Measurements from ENCODE around the gene COX5A.

The COX5A gene

DNA sequence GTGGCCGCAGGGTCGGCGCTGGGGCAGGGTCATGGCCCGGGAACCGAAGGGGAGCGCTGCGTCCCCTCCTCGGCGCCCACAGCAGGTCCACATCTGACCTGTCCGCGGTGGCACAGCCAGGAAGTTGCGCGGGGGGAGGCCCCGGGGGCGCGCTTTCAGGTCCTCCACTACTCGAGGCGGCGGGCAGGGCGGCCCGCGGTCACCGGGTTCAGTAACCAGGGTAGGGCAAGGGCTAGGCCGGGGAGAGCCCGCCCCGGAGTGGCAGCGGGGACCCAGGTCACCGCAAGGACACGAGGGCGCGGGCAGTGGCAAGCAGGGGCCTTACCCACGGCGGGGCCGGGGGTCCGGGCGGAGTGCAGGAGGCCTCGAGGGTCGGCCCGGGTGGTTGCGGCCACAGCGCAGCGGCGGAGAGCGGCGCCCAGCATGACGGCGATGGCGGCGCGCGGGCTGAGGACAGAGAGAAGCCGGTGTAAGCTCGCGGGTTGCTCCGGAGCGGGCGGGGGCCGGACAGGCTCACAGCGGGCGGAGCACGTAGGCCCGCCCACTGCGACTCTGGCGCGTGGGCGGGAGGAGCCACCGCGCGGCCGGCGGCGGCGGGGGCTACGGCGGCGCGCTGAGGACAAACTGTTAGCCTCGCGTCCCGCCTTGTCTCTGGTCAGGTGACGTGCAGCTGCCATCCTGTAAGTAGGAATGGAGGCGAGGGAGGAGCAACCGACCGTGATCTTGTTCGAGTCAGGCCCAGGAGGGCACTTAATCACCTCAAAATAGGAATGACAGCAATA lies at the start of gene COX5A:
Gene COX5A (minus strand): TSS at position 484 of the 782 bp plus-strand sequence. CDS start 59 bp downstream, at position 425.
- TF ChIP-seq, protein P1, sequence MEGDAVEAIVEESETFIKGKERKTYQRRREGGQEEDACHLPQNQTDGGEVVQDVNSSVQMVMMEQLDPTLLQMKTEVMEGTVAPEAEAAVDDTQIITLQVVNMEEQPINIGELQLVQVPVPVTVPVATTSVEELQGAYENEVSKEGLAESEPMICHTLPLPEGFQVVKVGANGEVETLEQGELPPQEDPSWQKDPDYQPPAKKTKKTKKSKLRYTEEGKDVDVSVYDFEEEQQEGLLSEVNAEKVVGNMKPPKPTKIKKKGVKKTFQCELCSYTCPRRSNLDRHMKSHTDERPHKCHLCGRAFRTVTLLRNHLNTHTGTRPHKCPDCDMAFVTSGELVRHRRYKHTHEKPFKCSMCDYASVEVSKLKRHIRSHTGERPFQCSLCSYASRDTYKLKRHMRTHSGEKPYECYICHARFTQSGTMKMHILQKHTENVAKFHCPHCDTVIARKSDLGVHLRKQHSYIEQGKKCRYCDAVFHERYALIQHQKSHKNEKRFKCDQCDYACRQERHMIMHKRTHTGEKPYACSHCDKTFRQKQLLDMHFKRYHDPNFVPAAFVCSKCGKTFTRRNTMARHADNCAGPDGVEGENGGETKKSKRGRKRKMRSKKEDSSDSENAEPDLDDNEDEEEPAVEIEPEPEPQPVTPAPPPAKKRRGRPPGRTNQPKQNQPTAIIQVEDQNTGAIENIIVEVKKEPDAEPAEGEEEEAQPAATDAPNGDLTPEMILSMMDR (IDR thresholded peaks at IDR 0.05; ENCODE audit: insufficient read depth, missing control alignments) = no peak
- no peak for DNase-seq (ENCODE audit: insufficient read length, low spot score)
- FAIRE-seq = no peak

DNA sequence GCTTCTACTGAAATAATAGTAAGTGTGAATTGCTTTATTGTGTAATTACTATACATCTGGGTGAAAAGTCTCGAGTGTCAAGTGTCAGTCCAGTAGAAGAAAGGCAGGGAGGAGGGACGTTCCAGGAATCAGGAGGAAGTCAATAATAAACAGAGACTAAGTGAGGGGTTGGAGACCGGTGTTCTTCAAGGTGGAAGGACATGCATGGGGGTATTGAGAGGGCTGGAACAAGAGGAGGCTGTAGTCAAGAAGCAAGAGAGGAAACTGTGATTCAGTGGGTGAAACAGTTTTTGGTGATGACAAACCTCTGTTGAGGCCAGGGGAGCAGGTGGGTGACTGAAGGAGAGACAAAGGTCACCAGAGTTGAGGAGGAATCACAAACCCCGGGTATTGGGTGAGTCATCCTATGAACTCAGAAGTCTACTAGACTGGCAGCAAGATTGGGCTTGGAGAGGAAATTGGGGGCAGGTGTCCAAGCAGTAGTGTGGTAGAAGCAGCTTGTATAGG lies 45.9 kb upstream of the COX5A start:
- FAIRE-seq = no peak
- DNase-seq (ENCODE audit: insufficient read length, low spot score) = no peak
- TF ChIP-seq, protein P1 (IDR thresholded peaks at IDR 0.05; ENCODE audit: insufficient read depth, missing control alignments) = no peak

DNA sequence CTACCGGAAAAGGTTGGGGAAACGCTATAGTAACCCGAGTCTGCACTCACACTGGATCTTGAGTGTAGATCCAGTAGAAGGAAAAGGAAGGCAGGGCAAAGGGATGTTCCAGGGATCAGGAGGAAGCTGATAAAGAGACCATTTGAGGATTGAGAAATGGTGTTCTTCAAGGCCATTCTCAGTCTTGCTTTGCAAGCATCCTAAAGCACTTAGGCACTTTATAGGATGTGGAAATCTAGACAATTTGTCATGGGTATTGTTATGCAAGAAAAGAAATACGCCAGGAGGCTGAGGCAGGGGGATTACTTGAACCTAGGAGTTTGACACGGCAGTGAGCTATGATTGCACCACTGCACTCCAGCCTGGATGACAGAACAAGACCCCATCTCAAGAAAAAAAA lies 44.3 kb upstream of the COX5A start:
- TF ChIP-seq, protein P1 (IDR thresholded peaks at IDR 0.05; ENCODE audit: insufficient read depth, missing control alignments) = no peak
- DNase-seq (ENCODE audit: insufficient read length, low spot score) = no peak
- FAIRE-seq = no peak

DNA sequence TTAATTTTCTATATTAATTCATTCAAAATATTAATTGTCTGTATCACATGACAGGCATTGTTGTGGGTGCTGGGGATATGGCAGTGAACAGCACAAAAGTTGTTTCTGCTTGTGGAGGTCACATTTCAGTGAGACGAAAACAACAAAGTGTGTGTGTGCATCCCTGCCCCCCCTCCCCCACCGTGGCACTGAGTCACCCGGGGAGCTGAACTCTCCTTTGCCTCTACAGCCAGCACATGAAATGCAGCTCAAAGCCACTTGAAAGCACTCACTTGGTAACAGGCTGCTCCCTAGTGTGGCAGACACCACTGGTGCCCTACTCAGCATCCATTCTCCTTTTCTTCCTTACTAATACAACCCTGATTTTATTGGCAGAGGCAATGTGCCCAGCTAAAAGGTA lies 40.6 kb upstream of the COX5A start:
- FAIRE-seq = no peak
- DNase-seq (ENCODE audit: insufficient read length, low spot score) = no peak
- TF ChIP-seq, protein P1 (IDR thresholded peaks at IDR 0.05; ENCODE audit: insufficient read depth, missing control alignments) = no peak

DNA sequence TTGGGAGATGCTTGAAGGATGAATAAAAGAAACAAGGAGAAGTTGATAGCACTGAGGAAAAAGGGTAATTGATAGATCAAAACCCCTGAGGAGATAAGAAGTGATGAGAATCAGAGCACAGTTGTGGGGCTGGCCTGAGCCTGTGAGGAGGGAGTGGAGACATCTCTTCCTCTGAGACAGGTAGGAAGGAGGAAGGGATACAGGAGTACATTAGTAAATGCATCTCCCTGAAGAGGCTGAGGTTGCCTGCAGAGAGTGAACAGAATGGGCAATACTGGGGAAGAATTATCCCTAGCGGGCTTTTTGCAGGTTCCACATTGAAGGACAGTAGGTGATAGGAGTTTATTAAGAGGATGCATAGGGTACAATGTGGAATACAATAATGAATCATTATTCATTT lies 40.2 kb upstream of the COX5A start:
- TF ChIP-seq, protein P1 (IDR thresholded peaks at IDR 0.05; ENCODE audit: insufficient read depth, missing control alignments) = no peak
- no peak for DNase-seq (ENCODE audit: insufficient read length, low spot score)
- no peak for FAIRE-seq

DNA sequence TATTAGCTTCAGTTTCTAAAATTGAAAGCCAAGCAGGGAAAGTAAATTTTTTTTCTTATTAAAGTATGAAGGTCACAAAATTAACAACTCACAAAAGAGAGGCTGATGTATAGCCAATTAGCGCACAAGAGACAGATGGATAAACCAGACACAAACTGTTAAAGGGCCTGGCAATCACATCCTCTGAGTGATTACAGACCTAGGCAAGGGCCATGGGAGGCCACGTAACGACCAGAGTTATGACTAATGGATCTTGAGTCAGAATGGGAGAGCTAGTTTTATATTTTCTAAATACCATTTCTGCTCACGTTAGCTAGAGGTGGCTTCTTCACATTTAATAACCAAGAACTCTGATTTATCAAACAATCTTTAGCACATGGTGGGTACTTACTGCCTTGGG lies 39.7 kb upstream of the COX5A start:
- no peak for FAIRE-seq
- DNase-seq (ENCODE audit: insufficient read length, low spot score) = no peak
- TF ChIP-seq, protein P1 (IDR thresholded peaks at IDR 0.05; ENCODE audit: insufficient read depth, missing control alignments) = no peak

DNA sequence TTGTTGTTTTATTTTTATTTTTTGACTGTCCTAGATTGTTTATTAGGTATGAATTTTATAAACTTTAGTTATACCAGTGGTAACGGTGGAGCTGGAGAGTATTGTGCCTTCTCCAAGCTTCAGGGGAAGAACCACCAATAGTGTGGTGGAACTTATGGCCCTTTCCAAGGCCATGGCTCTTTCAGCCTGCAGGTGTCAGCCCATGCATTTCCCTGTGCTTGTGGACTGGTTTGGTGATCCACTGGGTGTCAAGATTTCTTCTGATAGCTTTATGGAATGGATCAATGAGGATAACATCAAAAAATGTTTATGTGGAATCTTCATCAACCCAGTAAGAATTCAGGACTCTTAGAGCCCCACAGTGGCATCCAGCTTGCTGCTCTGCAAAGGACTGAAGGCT lies 38.3 kb upstream of the COX5A start:
- DNase-seq (ENCODE audit: insufficient read length, low spot score) = no peak
- FAIRE-seq = no peak
- TF ChIP-seq, protein P1 (IDR thresholded peaks at IDR 0.05; ENCODE audit: insufficient read depth, missing control alignments) = no peak

All from D721Med (cell line).